Smooth muscle cell (in vitro differentiated cells): ENCODE results near the gene CTNS. TPM values are rescaled to one million over a fixed set of nuclear protein-coding genes. Genes with fewer than 3 reads are reported as not detected.

ENCODE experiments used
- DNase-seq: peaks from one replicate; lab custom pipeline; 2025; ENCODE audit not compliant: unreplicated experiment; lab: John Stamatoyannopoulos, UW
- H2AFZ ChIP-seq: fragments of 200-600 bp; sonication (generic); 2 replicates; pipeline ENCODE4 v1.6.0; 2016; ENCODE audit warnings: antibody characterized with exemption, low read depth, mild to moderate bottlenecking
- H3F3A ChIP-seq: fragments of 200-600 bp; sonication (generic); 2 replicates; pipeline ENCODE4 v1.6.0; 2017; ENCODE audit warnings: antibody characterized with exemption, low read depth
- H3K27ac ChIP-seq: fragments of 200-600 bp; sonication (generic); 2 replicates; pipeline ENCODE4 v1.5.1; 2016; ENCODE audit warnings: low read depth, mild to moderate bottlenecking
- H3K27me3 ChIP-seq: fragments of 200-600 bp; sonication (generic); 2 replicates; pipeline ENCODE4 v1.6.1; 2016; ENCODE audit warnings: low read depth, mild to moderate bottlenecking
- H3K36me3 ChIP-seq: fragments of 200-600 bp; sonication (generic); 2 replicates; pipeline ENCODE4 v1.5.1; 2016; ENCODE audit warnings: low read depth
- H3K4me1 ChIP-seq: fragments of 200-600 bp; sonication (generic); 2 replicates; pipeline ENCODE4 v1.5.1; 2016; ENCODE audit warnings: low read depth
- H3K4me2 ChIP-seq: fragments of 200-600 bp; sonication (generic); 2 replicates; pipeline ENCODE4 v1.6.0; 2016; ENCODE audit warnings: mild to moderate bottlenecking
- H3K4me3 ChIP-seq: fragments of 200-600 bp; sonication (generic); 2 replicates; pipeline ENCODE4 v1.5.1; 2016; ENCODE audit warnings: mild to moderate bottlenecking
- H3K79me2 ChIP-seq: fragments of 200-600 bp; sonication (generic); 2 replicates; pipeline ENCODE4 v1.6.0; 2016; ENCODE audit warnings: low read depth, mild to moderate bottlenecking
- H3K9ac ChIP-seq: fragments of 200-600 bp; sonication (generic); 2 replicates; pipeline ENCODE4 v1.6.0; 2016; ENCODE audit warnings: low read depth
- H3K9me3 ChIP-seq: fragments of 200-600 bp; sonication (generic); replicated peaks from 2 replicates; pipeline ENCODE4 v1.5.1; 2016; ENCODE audit warnings: low read depth
- H4K20me1 ChIP-seq: fragments of 200-600 bp; sonication (generic); 2 replicates; pipeline ENCODE4 v1.6.0; 2016; ENCODE audit warnings: low read depth
- WGBS: methylation state at CpG from one replicate; pipeline ENCODE4 v1.1.7; 2016; ENCODE audit warnings: low lambda C conversion rate; 5-methylcytosine and 5-hydroxymethylcytosine counted together
- polyA plus RNA-seq: library from polyadenylated mRNA; unstranded; fragments of >200 nt; fragmentation: Nextera tagmentation; extraction: Ambion mirVana; gene quantifications from 2 replicates; pipeline ENCODE4 v1.2.1, GENCODE V29; 2016
- total RNA-seq: library from RNA; depleted of rRNA; stranded (reverse); fragments of >200 nt; gene quantifications from 2 replicates; pipeline ENCODE4 v1.2.3, GENCODE V29; 2014
- TF ChIP-seq, protein P1 (sequence below): fragments of 200-600 bp; sonication (generic); IDR thresholded peaks from 2 replicates; pipeline ENCODE4 v1.5.1; 2017; ENCODE audit warnings: borderline replicate concordance, mild to moderate bottlenecking, antibody characterized with exemption; ENCODE audit not compliant: insufficient read depth, poor library complexity, severe bottlenecking

CTNS gene
- total and polyA plus RNA-seq, 2 experiments from 2014 or later, result 13.7 to 24.9 TPM

DNA sequence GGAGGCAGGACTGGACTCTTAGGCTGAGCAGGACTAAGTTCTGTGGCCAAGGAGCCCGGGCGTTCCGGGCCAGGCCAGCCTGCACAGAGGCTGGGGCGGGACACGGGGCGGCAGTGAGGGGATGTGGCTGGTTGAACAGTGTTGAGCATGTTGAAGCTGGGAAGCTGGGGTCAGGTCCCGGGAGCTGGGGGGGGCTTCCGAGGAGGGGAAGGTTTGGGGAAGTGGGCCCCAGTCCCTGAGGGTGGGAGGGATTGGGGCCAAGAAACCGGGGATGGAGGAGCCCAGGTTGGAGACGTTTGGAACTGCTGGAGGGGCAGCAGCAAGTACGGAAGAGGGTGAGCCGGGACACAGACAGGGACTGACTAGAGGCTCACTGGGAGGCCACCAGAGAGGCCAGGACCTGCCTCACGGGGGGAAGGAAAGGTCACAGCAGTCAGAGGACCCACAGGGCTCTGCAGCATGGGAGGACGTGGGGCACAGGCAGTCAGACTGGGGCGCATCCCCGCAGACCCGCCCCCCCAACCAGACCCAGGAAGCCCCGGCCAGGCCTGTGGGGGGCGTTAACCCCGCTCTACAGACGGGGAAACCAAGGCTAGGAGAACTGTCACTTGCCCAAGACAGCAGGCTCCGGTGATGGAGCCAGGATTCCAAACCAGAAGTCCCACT, 22.4 kb downstream of the CTNS start:
- no peak for DNase-seq
- Histone ChIP-seq H3K27ac (peak overlapping the region; percentile 86), H3K9ac (peak overlapping the region; percentile 33), H3K27me3 (no peaks in the 10 kb centered on the region), H2AFZ (no peak overlapping the region), H3F3A (no peaks in the 10 kb centered on the region), H4K20me1 (peaks cover 12% of the 10 kb centered on the region), H3K79me2 (no peaks in the 10 kb centered on the region), H3K36me3 (no peaks in the 10 kb centered on the region), H3K9me3 (no peaks in the 10 kb centered on the region), H3K4me2 (peak overlapping the region; percentile 11), H3K4me1 (peaks cover 4% of the 10 kb centered on the region), H3K4me3 (no peak overlapping the region)
- 95% methylated on average over 16 of the region's 22 CpGs for WGBS
- TF ChIP-seq, protein P1, sequence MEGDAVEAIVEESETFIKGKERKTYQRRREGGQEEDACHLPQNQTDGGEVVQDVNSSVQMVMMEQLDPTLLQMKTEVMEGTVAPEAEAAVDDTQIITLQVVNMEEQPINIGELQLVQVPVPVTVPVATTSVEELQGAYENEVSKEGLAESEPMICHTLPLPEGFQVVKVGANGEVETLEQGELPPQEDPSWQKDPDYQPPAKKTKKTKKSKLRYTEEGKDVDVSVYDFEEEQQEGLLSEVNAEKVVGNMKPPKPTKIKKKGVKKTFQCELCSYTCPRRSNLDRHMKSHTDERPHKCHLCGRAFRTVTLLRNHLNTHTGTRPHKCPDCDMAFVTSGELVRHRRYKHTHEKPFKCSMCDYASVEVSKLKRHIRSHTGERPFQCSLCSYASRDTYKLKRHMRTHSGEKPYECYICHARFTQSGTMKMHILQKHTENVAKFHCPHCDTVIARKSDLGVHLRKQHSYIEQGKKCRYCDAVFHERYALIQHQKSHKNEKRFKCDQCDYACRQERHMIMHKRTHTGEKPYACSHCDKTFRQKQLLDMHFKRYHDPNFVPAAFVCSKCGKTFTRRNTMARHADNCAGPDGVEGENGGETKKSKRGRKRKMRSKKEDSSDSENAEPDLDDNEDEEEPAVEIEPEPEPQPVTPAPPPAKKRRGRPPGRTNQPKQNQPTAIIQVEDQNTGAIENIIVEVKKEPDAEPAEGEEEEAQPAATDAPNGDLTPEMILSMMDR, result no peak

DNA sequence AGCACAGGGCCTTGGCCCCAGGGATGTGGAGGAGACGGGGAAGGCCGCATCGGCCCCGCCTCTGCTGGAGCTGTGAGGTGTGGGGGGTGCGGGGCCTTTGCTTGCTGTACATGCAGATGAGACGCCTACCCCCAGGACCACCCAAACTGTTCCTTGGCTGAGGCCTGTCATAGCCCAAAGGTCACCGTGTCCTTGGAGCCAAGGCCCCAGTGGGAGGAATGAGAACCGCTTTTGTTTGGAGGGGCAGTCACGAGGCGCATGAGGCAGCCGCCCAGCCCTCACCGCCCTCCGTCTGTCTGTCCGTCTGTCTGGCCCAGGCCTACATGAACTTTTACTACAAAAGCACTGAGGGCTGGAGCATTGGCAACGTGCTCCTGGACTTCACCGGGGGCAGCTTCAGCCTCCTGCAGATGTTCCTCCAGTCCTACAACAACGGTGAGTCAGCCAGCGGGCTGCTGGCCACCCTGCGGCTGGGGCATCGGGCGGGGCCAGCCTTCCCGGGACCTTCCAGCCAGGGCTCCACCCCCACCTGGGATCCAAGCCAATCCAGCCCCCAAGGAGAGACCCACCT, 23.1 kb downstream of the CTNS start:
- Histone ChIP-seq H3F3A (peaks cover 2% of the 10 kb centered on the region), H3K4me3 (no peak overlapping the region), H3K4me1 (peaks cover 4% of the 10 kb centered on the region), H3K27ac (peak overlapping the region; percentile 86), H4K20me1 (peaks cover 19% of the 10 kb centered on the region), H3K36me3 (no peaks in the 10 kb centered on the region), H3K79me2 (no peaks in the 10 kb centered on the region), H3K27me3 (no peaks in the 10 kb centered on the region), H3K9ac (peak overlapping the region; percentile 67), H2AFZ (no peak overlapping the region), H3K9me3 (no peaks in the 10 kb centered on the region), H3K4me2 (peak overlapping the region; percentile 11)
- 50% methylated on average over 22 of the region's 22 CpGs for WGBS
- DNase-seq, result peak; percentile 23
- TF ChIP-seq, protein P1, result peak; percentile 22

DNA sequence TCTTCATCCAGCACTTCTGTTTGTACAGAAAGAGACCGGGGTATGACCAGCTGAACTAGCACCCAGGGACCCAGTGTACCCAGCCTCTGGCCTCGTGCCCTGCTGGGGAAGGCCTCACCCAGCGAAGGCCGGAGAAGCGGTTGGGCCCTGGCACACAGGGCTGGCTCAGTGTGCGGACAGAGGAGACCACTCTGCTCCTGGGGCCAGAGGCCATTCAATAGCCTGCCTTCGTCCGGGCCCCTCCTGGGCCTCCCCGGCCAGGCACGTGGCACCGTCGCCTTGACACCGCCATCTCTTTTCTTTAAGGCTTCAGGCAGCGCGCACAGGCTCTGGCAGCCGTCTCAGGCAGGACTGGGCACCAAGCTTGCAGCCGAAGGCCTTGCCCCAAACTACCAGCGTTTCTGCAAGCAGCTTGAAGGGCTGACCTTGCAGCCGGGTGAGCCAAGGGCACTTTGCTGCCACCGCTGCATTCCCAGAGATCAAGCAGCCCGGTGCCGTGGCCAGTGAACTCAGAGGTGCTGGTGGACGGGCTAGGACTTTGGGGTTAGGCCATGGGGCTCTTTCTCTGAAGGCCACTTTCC, 23.8 kb downstream of the CTNS start:
- H3K27ac ChIP-seq, result peak overlapping the region; percentile 86
- TF ChIP-seq, protein P1, result no peak
- H3K9ac ChIP-seq, result peak overlapping the region; percentile 67
- no peaks in the 10 kb centered on the region for H3K36me3 ChIP-seq
- no peak overlapping the region for H3K4me3 ChIP-seq
- H3K9me3 ChIP-seq, result no peaks in the 10 kb centered on the region
- DNase-seq, result no peak
- peaks cover 6% of the 10 kb centered on the region for H3F3A ChIP-seq
- H2AFZ ChIP-seq, result no peak overlapping the region
- peak overlapping the region; percentile 11 for H3K4me2 ChIP-seq
- H4K20me1 ChIP-seq, result peaks cover 27% of the 10 kb centered on the region
- H3K4me1 ChIP-seq, result peaks cover 4% of the 10 kb centered on the region
- no peaks in the 10 kb centered on the region for H3K79me2 ChIP-seq
- WGBS, result 97% methylated on average over 23 of the region's 23 CpGs
- H3K27me3 ChIP-seq, result no peaks in the 10 kb centered on the region
